ENCODE measurements around the gene ANKRD39. TPM values are rescaled to one million over a fixed set of nuclear protein-coding genes. Genes with fewer than 3 reads are reported as not detected.
A peak's percentile ranks its signal among the peaks of the same experiment; 100 is the strongest.

ANKRD39 gene
- total RNA-seq, 2 donors from 2014 or later, result 12.4 to 18.7 TPM

- Histone ChIP-seq H3K9ac (ENCODE audit: low read depth in 2 of 2, low read length in 2 of 2) (no peak within 1 kb of the TSS), H3K4me3 (no peak within 1 kb of the TSS), H3K27me3 (no peaks in the 10 kb centered on the region), H3K27ac (no peak within 1 kb of the TSS), H3K4me1 (peaks cover 7% of the 10 kb centered on the region), H3K9me3 (no peaks in the 10 kb centered on the region), H3K36me3 (no peaks in the 10 kb centered on the region)
- DNase-seq, result no peak
- TF ChIP-seq, protein P1, sequence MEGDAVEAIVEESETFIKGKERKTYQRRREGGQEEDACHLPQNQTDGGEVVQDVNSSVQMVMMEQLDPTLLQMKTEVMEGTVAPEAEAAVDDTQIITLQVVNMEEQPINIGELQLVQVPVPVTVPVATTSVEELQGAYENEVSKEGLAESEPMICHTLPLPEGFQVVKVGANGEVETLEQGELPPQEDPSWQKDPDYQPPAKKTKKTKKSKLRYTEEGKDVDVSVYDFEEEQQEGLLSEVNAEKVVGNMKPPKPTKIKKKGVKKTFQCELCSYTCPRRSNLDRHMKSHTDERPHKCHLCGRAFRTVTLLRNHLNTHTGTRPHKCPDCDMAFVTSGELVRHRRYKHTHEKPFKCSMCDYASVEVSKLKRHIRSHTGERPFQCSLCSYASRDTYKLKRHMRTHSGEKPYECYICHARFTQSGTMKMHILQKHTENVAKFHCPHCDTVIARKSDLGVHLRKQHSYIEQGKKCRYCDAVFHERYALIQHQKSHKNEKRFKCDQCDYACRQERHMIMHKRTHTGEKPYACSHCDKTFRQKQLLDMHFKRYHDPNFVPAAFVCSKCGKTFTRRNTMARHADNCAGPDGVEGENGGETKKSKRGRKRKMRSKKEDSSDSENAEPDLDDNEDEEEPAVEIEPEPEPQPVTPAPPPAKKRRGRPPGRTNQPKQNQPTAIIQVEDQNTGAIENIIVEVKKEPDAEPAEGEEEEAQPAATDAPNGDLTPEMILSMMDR (IDR thresholded peaks at IDR 0.05), result no peak
- intact Hi-C loops (cut with DNase I), result no loop called here
These were observed 14.1 kb downstream of the ANKRD39 start, which contains the start of gene ANKRD23 for GRCh38 chr2:96843538-96844268. Gene ANKRD23, minus strand, starts transcription at chr2:96844021. Its CDS starts 29 bp downstream, at chr2:96843992.

- no peak for DNase-seq
- intact Hi-C loops (cut with DNase I), result no loop called here
- peaks cover 7% of the 10 kb centered on the region for H3K4me1 ChIP-seq
These were observed 15.2 kb downstream of the ANKRD39 start for GRCh38 chr2:96842600-96842999.

GRCh38 chr2:96841701-96842495 lies 15.9 kb downstream of the ANKRD39 start:
- intact Hi-C loops (cut with DNase I), result no loop called here
- Histone ChIP-seq H3K4me3 (no peak overlapping the region), H3K36me3 (no peaks in the 10 kb centered on the region), H3K9ac (ENCODE audit: low read depth in 2 of 2, low read length in 2 of 2) (no peak overlapping the region), H3K9me3 (no peaks in the 10 kb centered on the region), H3K27ac (no peak overlapping the region), H3K27me3 (no peaks in the 10 kb centered on the region), H3K4me1 (peaks cover 7% of the 10 kb centered on the region)
- TF ChIP-seq, protein P1 (IDR thresholded peaks at IDR 0.05), result no peak
- DNase-seq, result no peak

More at GRCh38 chr2:96842600-96842999, 15.2 kb downstream of the ANKRD39 start:
- H3K4me3 ChIP-seq, result no peak overlapping the region
- TF ChIP-seq, protein P1 (IDR thresholded peaks at IDR 0.05), result no peak
- H3K9ac ChIP-seq (ENCODE audit: low read depth in 2 of 2, low read length in 2 of 2), result no peak overlapping the region
- H3K36me3 ChIP-seq, result no peaks in the 10 kb centered on the region
- H3K27me3 ChIP-seq, result no peaks in the 10 kb centered on the region
- no peaks in the 10 kb centered on the region for H3K9me3 ChIP-seq
- H3K27ac ChIP-seq, result no peak overlapping the region

- Histone ChIP-seq H3K4me3 (no peak overlapping the region), H3K4me1 (peaks cover 7% of the 10 kb centered on the region), H3K27me3 (no peaks in the 10 kb centered on the region), H3K36me3 (no peaks in the 10 kb centered on the region), H3K9me3 (no peaks in the 10 kb centered on the region), H3K27ac (no peak overlapping the region), H3K9ac (ENCODE audit: low read depth in 2 of 2, low read length in 2 of 2) (peak overlapping the region in 1 of 2 donors; percentile 16)
- no peak for DNase-seq
- TF ChIP-seq, protein P1 (IDR thresholded peaks at IDR 0.05), result no peak
- intact Hi-C loops (cut with DNase I), result no loop called here
These were observed 17.7 kb downstream of the ANKRD39 start for GRCh38 chr2:96839875-96840850.

All from colonic mucosa (tissue), 4 donors.